Measurements from ENCODE around the gene FAM174C. TPM values are rescaled to one million over a fixed set of nuclear protein-coding genes. Genes with fewer than 3 reads are reported as not detected.
"Not testable (repeated sequence)": the region's sequence is repeated elsewhere in the genome, so short reads cannot be mapped to it uniquely, and the experiment has no call there.

Gene FAM174C
- total and polyA plus RNA-seq, 10 of the 15 experiments (the other 5 are each of a cell fraction or from before 2014, with no cell fraction given), result 0.89 to 94.6 (median 43.6) TPM

DNA sequence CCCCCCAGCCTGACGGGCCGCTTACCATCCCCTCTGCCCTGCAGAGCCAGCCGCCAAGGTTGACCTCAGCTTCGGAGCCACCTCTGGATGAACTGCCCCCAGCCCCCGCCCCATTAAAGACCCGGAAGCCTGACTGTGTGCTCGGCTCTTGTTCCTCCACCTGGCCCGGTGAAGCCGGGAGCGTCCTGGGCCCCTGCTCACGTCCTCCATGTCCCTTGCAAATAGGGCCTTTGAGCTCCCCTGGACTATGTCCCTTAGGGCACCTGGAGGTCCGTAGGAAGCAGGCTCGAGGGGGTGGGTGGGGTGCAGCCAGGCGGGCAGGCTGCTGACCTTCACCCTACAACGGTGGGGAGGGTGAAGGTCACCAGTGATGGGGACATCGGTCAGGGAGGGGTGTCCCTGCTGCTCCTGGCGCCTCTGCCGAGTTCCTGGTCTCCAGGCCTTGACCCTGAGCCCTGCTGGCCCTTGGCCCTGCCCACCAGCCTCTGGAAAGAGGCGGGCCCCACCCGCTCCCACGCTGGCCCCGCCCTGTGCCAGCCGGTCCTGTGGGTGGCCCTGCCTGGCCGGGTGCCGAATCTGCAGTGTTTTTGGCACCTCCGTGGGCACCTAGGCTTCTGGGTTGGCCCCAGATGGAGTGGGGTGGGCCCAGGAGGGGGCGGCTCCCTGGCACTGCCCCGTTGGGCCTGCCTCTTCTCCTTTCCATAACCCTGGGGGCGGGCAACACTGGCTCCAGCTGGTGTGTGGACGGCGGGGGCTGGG is 30.5 kb upstream of the FAM174C start (continued):
- TF ChIP-seq, protein P1, sequence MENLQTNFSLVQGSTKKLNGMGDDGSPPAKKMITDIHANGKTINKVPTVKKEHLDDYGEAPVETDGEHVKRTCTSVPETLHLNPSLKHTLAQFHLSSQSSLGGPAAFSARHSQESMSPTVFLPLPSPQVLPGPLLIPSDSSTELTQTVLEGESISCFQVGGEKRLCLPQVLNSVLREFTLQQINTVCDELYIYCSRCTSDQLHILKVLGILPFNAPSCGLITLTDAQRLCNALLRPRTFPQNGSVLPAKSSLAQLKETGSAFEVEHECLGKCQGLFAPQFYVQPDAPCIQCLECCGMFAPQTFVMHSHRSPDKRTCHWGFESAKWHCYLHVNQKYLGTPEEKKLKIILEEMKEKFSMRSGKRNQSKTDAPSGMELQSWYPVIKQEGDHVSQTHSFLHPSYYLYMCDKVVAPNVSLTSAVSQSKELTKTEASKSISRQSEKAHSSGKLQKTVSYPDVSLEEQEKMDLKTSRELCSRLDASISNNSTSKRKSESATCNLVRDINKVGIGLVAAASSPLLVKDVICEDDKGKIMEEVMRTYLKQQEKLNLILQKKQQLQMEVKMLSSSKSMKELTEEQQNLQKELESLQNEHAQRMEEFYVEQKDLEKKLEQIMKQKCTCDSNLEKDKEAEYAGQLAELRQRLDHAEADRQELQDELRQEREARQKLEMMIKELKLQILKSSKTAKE (IDR thresholded peaks at IDR 0.05; ENCODE audit: low read depth, poor library complexity, severe bottlenecking), result no peak
- TF ChIP-seq MTA3 (IDR thresholded peaks at IDR 0.05; ENCODE audit: borderline replicate concordance, low read length), result no peak; the same call in 1 of the 2 replicates

DNA sequence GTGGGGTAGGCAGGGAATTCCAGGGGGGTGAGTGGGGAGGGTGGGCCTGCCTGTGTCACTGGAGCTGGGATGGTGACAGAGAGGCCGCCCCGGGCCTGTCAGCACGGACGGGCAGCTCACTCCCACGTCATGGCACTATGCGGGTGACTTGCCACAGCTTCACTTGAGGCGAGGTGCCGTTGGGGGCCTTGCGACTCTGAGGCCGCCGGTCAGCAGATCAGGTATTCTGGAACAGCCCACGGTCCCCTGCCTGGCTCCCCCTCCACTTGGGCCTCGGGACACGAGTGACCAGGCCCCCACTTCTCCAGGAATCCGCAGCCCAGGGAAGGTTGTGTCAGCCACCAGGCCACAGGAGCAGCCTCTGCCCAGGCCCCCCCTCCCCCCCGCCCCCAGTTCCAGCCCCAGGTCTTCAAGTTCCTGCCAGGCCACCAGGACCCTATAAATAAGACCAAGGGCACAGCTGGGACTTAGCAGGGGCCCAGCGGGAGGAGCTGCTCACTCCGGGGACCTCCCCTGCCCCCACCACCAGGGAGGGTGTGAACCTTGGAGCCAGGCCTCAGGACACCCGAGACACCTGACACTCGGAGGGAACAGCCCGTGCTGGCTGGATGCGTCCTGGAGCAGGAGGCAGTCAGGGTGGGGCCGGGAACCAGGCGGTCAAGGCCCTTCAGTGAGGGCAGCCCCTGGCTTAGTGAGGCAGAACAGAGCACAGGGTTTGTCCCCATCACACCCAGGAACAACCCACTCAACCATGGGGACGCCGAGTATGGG is 29.7 kb upstream of the FAM174C start:
- H2AFZ ChIP-seq (ENCODE audit: control insufficient read depth, low read depth, low read length), result no peak overlapping the region
- ChIA-PET POLR2A (interaction anchor here (2.5 to 7.7 kb wide), 2 partner anchors 14 to 20 kb away, joined by 12 to 184 read pairs; partner anchors contain the start of gene CIRBP), CTCF (interaction anchor here (0.6 to 6.1 kb wide), 4 partner anchors 13 to 233 kb away, joined by 3 to 363 read pairs (median 13); partner anchors contain the start of gene CIRBP), SMC1A (ENCODE audit: uncharacterized antibody, unreplicated experiment) (interaction anchor here (6.9 kb wide), 1 partner anchor 21 kb away, joined by 172 read pairs; the partner anchor contains the start of gene CIRBP), RAD21 (ENCODE audit: unreplicated experiment) (interaction anchor here (0.6 to 5.1 kb wide), 3 partner anchors 7 to 373 kb away, joined by 3 to 336 read pairs (median 15); partner anchors contain the start of gene CIRBP)
- no peaks in the 10 kb centered on the region for H4K20me1 ChIP-seq (ENCODE audit: control insufficient read depth, insufficient read depth)
- H3K27me3 ChIP-seq (replicated peaks in 1 of 2; ENCODE audit: control insufficient read depth in 2 of 2, insufficient read depth in 2 of 2, low read length in 1 of 2), result no peaks in the 10 kb centered on the region
- ATAC-seq (no peak), DNase-seq (ENCODE audit: low read depth, low spot score) (no peak), FAIRE-seq (no peak)
- peaks cover 28% of the 10 kb centered on the region for H3K79me2 ChIP-seq (ENCODE audit: control insufficient read depth, insufficient read depth, low read length)
- no peak overlapping the region for H3K4me3 ChIP-seq
- no peak overlapping the region for H3K27ac ChIP-seq (ENCODE audit: control insufficient read depth, insufficient read depth)
- TF ChIP-seq IKZF1 (conservative IDR thresholded peaks at IDR 0.05), result no peak
- no peak for TF ChIP-seq DPF2 (IDR thresholded peaks at IDR 0.05)
- 0 out of 2 replicates have a peak, but pooled peaks have one; percentile 29 for TF ChIP-seq POLR2A (IDR thresholded peaks at IDR 0.05; ENCODE audit: low read depth, low read length)
- TF ChIP-seq ZZZ3 (IDR thresholded peaks at IDR 0.05; ENCODE audit: control insufficient read depth, insufficient read length, low read depth), result no peak
- no peak for TF ChIP-seq ZNF207 (IDR thresholded peaks at IDR 0.05; ENCODE audit: borderline replicate concordance)
- intact Hi-C loops (cut with micrococcal nuclease; ENCODE audit: unreplicated experiment), result loop anchor here (10.0 kb wide), 1 partner anchor 321 kb away; the partner anchor contains the start of gene ARID3A
- no peak overlapping the region for H3K9ac ChIP-seq (ENCODE audit: control insufficient read depth, insufficient read depth, low read length)
- WGBS (ENCODE audit: insufficient coverage, insufficient replicate concordance, low lambda C conversion rate, missing lambda C conversion rate), result 71% methylated on average over 17 of the region's 26 CpGs
- H3K36me3 ChIP-seq (ENCODE audit: control insufficient read depth in 2 of 2, insufficient read depth in 2 of 2, low read length in 1 of 2), result no peaks in the 10 kb centered on the region; a peak in 2 of 4 replicates
- H3K4me1 ChIP-seq (ENCODE audit: control insufficient read depth, insufficient read depth, low read length), result peaks cover 29% of the 10 kb centered on the region
- in situ Hi-C loops (cut with MboI), result no loop called here
- no TSS peak for BruUV-seq (replicated peaks)
- no peak overlapping the region for H3K4me2 ChIP-seq (ENCODE audit: control insufficient read depth, insufficient read depth)
- H3K9me3 ChIP-seq (replicated peaks; ENCODE audit: control insufficient read depth, insufficient read depth, low read length), result no peaks in the 10 kb centered on the region

DNA sequence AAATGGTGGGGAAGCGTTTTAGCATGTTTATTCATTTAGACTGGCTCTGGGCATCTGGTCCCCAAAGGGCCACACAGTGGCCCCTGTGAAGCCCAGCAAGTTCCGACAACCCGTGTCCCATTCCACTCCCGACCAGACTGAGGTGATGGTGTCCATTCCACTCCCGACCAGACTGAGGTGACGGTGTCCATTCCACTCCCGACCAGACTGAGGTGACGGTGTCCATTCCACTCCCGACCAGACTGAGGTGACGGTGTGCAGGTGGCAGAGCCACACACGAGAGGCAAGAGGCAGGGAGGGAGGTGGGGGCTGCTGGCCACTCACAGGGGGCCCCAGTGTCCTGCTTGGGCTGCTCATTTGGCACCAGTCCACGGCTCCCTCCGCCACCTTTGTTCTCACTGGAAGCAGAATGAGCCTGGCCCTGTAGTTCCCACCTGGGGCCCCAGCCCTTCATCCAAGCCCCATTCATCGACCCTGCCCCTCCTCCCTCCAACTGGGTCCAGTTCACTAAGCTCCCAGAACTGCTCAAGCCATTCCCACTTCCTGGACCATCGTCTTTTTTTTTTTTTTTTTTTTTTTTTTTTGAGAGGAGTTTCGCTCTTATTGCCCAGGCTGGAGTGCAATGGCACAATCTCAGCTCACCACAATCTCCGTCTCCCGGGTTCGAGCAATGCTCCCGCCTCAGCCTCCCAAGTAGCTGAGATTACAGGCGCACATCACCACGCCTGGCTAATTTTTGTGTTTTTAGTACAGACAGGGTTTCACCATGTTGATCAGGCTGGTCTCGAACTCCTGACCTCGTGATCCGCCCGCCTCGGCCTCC is 28.9 kb upstream of the FAM174C start:
- H2AFZ ChIP-seq (ENCODE audit: control insufficient read depth, low read depth, low read length); in situ Hi-C loops (cut with MboI); ATAC-seq; BruUV-seq (replicated peaks); FAIRE-seq; H4K20me1 ChIP-seq (ENCODE audit: control insufficient read depth, insufficient read depth); H3K4me3 ChIP-seq; DNase-seq (ENCODE audit: low read depth, low spot score); H3K9ac ChIP-seq (ENCODE audit: control insufficient read depth, insufficient read depth, low read length); H3K9me3 ChIP-seq (replicated peaks; ENCODE audit: control insufficient read depth, insufficient read depth, low read length); H3K27ac ChIP-seq (ENCODE audit: control insufficient read depth, insufficient read depth); H3K36me3 ChIP-seq (ENCODE audit: control insufficient read depth in 2 of 2, insufficient read depth in 2 of 2, low read length in 1 of 2); H3K27me3 ChIP-seq (replicated peaks in 1 of 2; ENCODE audit: control insufficient read depth in 2 of 2, insufficient read depth in 2 of 2, low read length in 1 of 2); H3K4me2 ChIP-seq (ENCODE audit: control insufficient read depth, insufficient read depth): not testable (repeated sequence)
- intact Hi-C loops (cut with micrococcal nuclease; ENCODE audit: unreplicated experiment), result loop anchor here (10.0 kb wide), 1 partner anchor 322 kb away; the partner anchor contains the start of gene ARID3A
- POLR2A ChIA-PET, result interaction anchor here (7.7 kb wide), 1 partner anchor 19 kb away, joined by 184 read pairs; the partner anchor contains the start of gene CIRBP
- CTCF ChIA-PET, result interaction anchor here (0.6 to 1.3 kb wide), 2 partner anchors 18 to 20 kb away, joined by 3 to 6 read pairs; no protein-coding TSS in a partner anchor
- RAD21 ChIA-PET (ENCODE audit: unreplicated experiment), result interaction anchor here (0.6 to 5.1 kb wide), 2 partner anchors 21 to 123 kb away, joined by 3 to 336 read pairs; partner anchors contain the start of gene CIRBP
- SMC1A ChIA-PET (ENCODE audit: uncharacterized antibody, unreplicated experiment), result interaction anchor here (6.9 kb wide), 1 partner anchor 20 kb away, joined by 172 read pairs; the partner anchor contains the start of gene CIRBP
- H3K4me1 ChIP-seq (ENCODE audit: control insufficient read depth, insufficient read depth, low read length), result peaks cover 22% of the 10 kb centered on the region
- peaks cover 36% of the 10 kb centered on the region for H3K79me2 ChIP-seq (ENCODE audit: control insufficient read depth, insufficient read depth, low read length)
- 84% methylated on average over 24 of the region's 27 CpGs for WGBS (ENCODE audit: insufficient coverage, insufficient replicate concordance, low lambda C conversion rate, missing lambda C conversion rate)

Data from GM12878 (cell line).